HG02970 (cell line): ENCODE data around the gene CELF4.

Experiments used
- ATAC-seq: cut with Tn5 transposase; IDR thresholded peaks from one replicate; pipeline ENCODE4 v1.9.1; 2021; ENCODE audit warnings: mild to moderate bottlenecking, moderate library complexity, moderate number of reproducible peaks; ENCODE audit not compliant: unreplicated experiment, low FRiP score

Gene CELF4

GRCh38 chr18:37529296-37529695 lies 36.3 kb downstream of the CELF4 start:
- ATAC-seq: no peak

- no peak for ATAC-seq
Measured at GRCh38 chr18:37527395-37527794, 38.2 kb downstream of the CELF4 start.

GRCh38 chr18:37525262-37525585 lies 40.4 kb downstream of the CELF4 start:
- no peak for ATAC-seq

- no peak for ATAC-seq
Measured at GRCh38 chr18:37524498-37525261, 40.9 kb downstream of the CELF4 start.

- no peak for ATAC-seq
Measured at GRCh38 chr18:37524139-37524497, 41.5 kb downstream of the CELF4 start.

GRCh38 chr18:37521510-37522465 lies 43.8 kb downstream of the CELF4 start:
- ATAC-seq: no peak

- no peak for ATAC-seq
Measured at GRCh38 chr18:37520508-37520907, 45.1 kb downstream of the CELF4 start.

- ATAC-seq: no peak
Measured at GRCh38 chr18:37519510-37520135, 46.0 kb downstream of the CELF4 start.

GRCh38 chr18:37516361-37516853 lies 49.2 kb downstream of the CELF4 start:
- ATAC-seq: no peak

GRCh38 chr18:37514953-37515352 lies 50.6 kb downstream of the CELF4 start:
- ATAC-seq: no peak

GRCh38 chr18:37512400-37512799 lies 53.2 kb downstream of the CELF4 start:
- ATAC-seq: no peak

GRCh38 chr18:37511721-37512298 lies 53.8 kb downstream of the CELF4 start:
- no peak for ATAC-seq

GRCh38 chr18:37509600-37509999 lies 56.0 kb downstream of the CELF4 start:
- ATAC-seq: no peak

- ATAC-seq: no peak
Measured at GRCh38 chr18:37508207-37508606, 57.4 kb downstream of the CELF4 start.

- ATAC-seq: no peak
Measured at GRCh38 chr18:37507239-37507638, 58.4 kb downstream of the CELF4 start.

- ATAC-seq: no peak
Measured at GRCh38 chr18:37506001-37506400, 59.6 kb downstream of the CELF4 start.

GRCh38 chr18:37505321-37505720 lies 60.3 kb downstream of the CELF4 start:
- ATAC-seq: no peak

GRCh38 chr18:37502601-37503000 lies 63.0 kb downstream of the CELF4 start:
- no peak for ATAC-seq

GRCh38 chr18:37502036-37502435 lies 63.6 kb downstream of the CELF4 start:
- ATAC-seq: no peak

- ATAC-seq: no peak
Measured at GRCh38 chr18:37501136-37501535, 64.5 kb downstream of the CELF4 start.

- no peak for ATAC-seq
Measured at GRCh38 chr18:37499913-37500312, 65.7 kb downstream of the CELF4 start.
